Measurements from ENCODE around the gene KRT15.

Gene KRT15

DNA sequence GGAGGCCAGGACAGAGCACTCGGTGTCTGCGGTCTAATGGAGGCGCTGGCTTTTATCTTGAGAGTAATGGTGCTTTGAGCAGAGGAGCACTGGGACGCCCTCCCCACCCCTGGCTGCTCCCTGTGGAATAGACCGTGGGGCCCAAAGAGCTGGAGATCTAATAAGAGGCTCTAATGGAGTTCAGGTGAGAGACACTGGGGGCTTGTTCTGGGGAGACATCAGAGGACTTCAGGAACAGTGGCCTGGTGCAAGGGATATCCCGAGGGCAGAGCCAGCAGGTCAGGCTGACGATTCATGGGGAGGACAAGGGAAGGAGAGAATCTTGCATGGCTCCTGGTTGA is 18.9 kb upstream of the KRT15 start:
- Histone ChIP-seq H3K4me3 (ENCODE audit: low read depth, low read length, poor library complexity, severe bottlenecking) (no peak overlapping the region), H3F3A (ENCODE audit: insufficient read depth, low read length) (no peaks in the 10 kb centered on the region), H3K9me2 (ENCODE audit: low read depth, low read length) (no peaks in the 10 kb centered on the region), H2AFZ (ENCODE audit: low read length) (no peak overlapping the region), H3K27me3 (ENCODE audit: insufficient read depth, low read length) (peaks cover 6% of the 10 kb centered on the region; the same call in 1 of the 2 replicates), H4K20me1 (ENCODE audit: insufficient read depth, low read length) (no peaks in the 10 kb centered on the region), H3K9me3 (ENCODE audit: low read length) (no peaks in the 10 kb centered on the region), H3K9ac (ENCODE audit: low read length) (no peak overlapping the region), H3K79me2 (ENCODE audit: insufficient read depth, low read length) (no peaks in the 10 kb centered on the region), H3K4me2 (ENCODE audit: low read length) (no peak overlapping the region), H3K27ac (ENCODE audit: low read depth, low read length, poor library complexity, severe bottlenecking) (no peak overlapping the region), H3K36me3 (ENCODE audit: insufficient read depth, low read length) (no peaks in the 10 kb centered on the region), H3K4me1 (ENCODE audit: insufficient read depth, low read length, severe bottlenecking) (no peaks in the 10 kb centered on the region)
- TF ChIP-seq, protein P1, sequence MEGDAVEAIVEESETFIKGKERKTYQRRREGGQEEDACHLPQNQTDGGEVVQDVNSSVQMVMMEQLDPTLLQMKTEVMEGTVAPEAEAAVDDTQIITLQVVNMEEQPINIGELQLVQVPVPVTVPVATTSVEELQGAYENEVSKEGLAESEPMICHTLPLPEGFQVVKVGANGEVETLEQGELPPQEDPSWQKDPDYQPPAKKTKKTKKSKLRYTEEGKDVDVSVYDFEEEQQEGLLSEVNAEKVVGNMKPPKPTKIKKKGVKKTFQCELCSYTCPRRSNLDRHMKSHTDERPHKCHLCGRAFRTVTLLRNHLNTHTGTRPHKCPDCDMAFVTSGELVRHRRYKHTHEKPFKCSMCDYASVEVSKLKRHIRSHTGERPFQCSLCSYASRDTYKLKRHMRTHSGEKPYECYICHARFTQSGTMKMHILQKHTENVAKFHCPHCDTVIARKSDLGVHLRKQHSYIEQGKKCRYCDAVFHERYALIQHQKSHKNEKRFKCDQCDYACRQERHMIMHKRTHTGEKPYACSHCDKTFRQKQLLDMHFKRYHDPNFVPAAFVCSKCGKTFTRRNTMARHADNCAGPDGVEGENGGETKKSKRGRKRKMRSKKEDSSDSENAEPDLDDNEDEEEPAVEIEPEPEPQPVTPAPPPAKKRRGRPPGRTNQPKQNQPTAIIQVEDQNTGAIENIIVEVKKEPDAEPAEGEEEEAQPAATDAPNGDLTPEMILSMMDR (IDR thresholded peaks at IDR 0.05; ENCODE audit: low read length): no peak
- TF ChIP-seq EZH2 (IDR thresholded peaks at IDR 0.05; ENCODE audit: borderline replicate concordance, low read length): no peak

DNA sequence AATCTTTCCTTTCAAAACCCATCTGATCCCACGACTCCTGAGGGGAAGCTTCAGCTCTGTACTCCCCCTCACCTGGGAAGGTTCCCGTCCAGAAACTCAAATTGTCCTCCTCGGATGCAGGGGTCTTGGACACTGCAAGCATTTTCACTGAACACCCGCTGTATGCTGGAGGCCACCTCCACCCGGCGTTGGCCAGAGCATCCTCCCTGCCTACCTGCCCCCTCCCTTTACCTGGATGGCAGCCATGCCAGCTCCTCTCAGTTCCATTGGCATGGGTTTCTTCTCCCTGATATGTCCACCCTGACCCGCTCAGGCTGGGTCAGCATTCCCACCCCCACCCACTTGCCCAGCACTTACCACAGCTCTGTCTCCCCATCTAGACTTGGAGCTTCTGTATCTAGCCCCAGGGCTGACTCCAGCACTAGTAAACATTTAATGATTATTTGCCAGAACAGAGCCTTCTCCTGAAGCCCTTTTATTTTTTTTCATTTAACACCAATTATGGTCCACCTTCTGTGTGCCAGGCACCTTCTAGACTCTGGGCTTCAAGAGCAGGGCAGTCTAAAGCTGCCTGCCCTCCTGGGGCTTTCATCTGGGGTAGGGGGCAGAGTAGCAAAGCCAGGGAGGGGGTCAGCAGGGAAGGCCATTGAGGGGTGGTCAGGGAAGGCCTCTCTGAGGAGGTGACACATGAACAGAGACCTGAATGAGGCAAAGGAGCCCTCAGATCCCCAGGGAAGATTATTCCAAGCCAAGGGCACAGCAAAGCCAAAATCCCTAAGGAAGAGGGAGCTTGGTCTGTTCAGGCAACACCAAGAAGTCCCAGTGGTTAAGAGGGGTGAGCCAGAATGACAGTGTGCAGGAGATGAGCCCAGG is 18.3 kb upstream of the KRT15 start:
- no peak overlapping the region for H3K4me2 ChIP-seq (ENCODE audit: low read length)
- TF ChIP-seq EZH2 (IDR thresholded peaks at IDR 0.05; ENCODE audit: borderline replicate concordance, low read length): no peak
- TF ChIP-seq, protein P1 (IDR thresholded peaks at IDR 0.05; ENCODE audit: low read length): no peak
- peaks cover 6% of the 10 kb centered on the region; the same call in 1 of the 2 replicates for H3K27me3 ChIP-seq (ENCODE audit: insufficient read depth, low read length)
- H4K20me1 ChIP-seq (ENCODE audit: insufficient read depth, low read length): no peaks in the 10 kb centered on the region
- no peak overlapping the region for H3K4me3 ChIP-seq (ENCODE audit: low read depth, low read length, poor library complexity, severe bottlenecking)
- no peaks in the 10 kb centered on the region for H3K4me1 ChIP-seq (ENCODE audit: insufficient read depth, low read length, severe bottlenecking)
- H3K79me2 ChIP-seq (ENCODE audit: insufficient read depth, low read length): no peaks in the 10 kb centered on the region
- H3K9ac ChIP-seq (ENCODE audit: low read length): no peak overlapping the region
- no peaks in the 10 kb centered on the region for H3K9me3 ChIP-seq (ENCODE audit: low read length)
- H3K9me2 ChIP-seq (ENCODE audit: low read depth, low read length): no peaks in the 10 kb centered on the region
- H3K36me3 ChIP-seq (ENCODE audit: insufficient read depth, low read length): no peaks in the 10 kb centered on the region
- no peak overlapping the region for H2AFZ ChIP-seq (ENCODE audit: low read length)
- H3F3A ChIP-seq (ENCODE audit: insufficient read depth, low read length): no peaks in the 10 kb centered on the region
- H3K27ac ChIP-seq (ENCODE audit: low read depth, low read length, poor library complexity, severe bottlenecking): no peak overlapping the region

DNA sequence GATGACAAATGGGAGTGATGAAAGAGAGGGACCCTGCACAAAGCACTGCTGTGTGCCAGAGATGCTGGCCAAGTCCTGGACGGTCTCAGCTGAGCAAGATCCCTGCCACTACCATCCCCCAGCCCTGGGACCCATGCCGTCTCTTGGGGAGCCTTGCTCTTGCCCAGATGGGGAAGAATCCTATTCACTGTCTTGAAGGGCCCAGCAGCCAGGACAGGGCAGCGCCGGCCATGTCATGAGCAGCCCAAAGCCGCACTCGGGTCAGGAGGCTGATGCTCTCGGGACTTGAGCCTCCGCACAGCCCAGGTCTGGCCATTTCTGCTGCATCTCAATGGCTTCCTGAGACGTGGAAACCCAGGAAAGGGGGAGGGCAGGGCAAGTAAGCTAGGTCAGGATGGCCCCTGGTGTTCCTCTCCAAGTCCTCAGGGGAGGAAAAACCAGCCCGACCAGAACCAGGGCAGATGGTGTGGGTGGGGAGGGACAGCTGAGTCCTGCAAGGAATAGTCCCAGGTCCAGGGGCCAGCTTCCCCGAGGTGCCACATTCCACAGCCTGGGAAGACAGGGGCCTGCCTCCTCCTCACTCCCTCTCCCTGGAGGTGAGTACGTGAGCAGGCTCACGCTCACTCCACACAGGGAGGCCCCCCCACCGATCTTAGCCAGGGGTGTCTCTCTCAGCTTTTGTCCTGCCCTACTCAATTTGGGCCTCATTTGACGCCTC is 17.2 kb upstream of the KRT15 start:
- Histone ChIP-seq H3K4me2 (ENCODE audit: low read length) (no peak overlapping the region), H3K4me1 (ENCODE audit: insufficient read depth, low read length, severe bottlenecking) (no peaks in the 10 kb centered on the region), H3K9me2 (ENCODE audit: low read depth, low read length) (no peaks in the 10 kb centered on the region), H3F3A (ENCODE audit: insufficient read depth, low read length) (no peaks in the 10 kb centered on the region), H4K20me1 (ENCODE audit: insufficient read depth, low read length) (no peaks in the 10 kb centered on the region), H3K36me3 (ENCODE audit: insufficient read depth, low read length) (no peaks in the 10 kb centered on the region), H2AFZ (ENCODE audit: low read length) (no peak overlapping the region), H3K79me2 (ENCODE audit: insufficient read depth, low read length) (no peaks in the 10 kb centered on the region), H3K27ac (ENCODE audit: low read depth, low read length, poor library complexity, severe bottlenecking) (no peak overlapping the region), H3K27me3 (ENCODE audit: insufficient read depth, low read length) (peaks cover 6% of the 10 kb centered on the region; the same call in 1 of the 2 replicates), H3K9me3 (ENCODE audit: low read length) (no peaks in the 10 kb centered on the region), H3K9ac (ENCODE audit: low read length) (no peak overlapping the region), H3K4me3 (ENCODE audit: low read depth, low read length, poor library complexity, severe bottlenecking) (no peak overlapping the region)
- no peak for TF ChIP-seq EZH2 (IDR thresholded peaks at IDR 0.05; ENCODE audit: borderline replicate concordance, low read length)
- TF ChIP-seq, protein P1 (IDR thresholded peaks at IDR 0.05; ENCODE audit: low read length): no peak

Measured in OCI-LY1 (cell line).